A549 (cell line): ENCODE results near the gene PRAC1. TPM values are rescaled to one million over a fixed set of nuclear protein-coding genes. Genes with fewer than 3 reads are reported as not detected.

Source experiments
- ATAC-seq, 2 experiments: fragments of 200-7000 bp in 1 of 2; fragments of >200 bp in 1 of 2; cut with Nextera tagmentation in 1 of 2; cut with Tn5 transposase in 1 of 2; 3 replicates each; pipeline versions ENCODE4 v1.8.0 to v1.9.1; 2018 to 2020; ENCODE audit warnings: mild to moderate bottlenecking in 1 of 2, moderate library complexity in 1 of 2
- CTCF ChIA-PET: fragments of 300-600 bp; sonication (Branson Sonifier 250); formaldehyde crosslinking; extraction: SDS; loops from one replicate; lab custom pipeline; 2021; ENCODE audit warnings: antibody characterized with exemption, inconsistent platforms; lab: Yijun Ruan, JAX
- POLR2A ChIA-PET: fragments of 350-600 bp; formaldehyde crosslinking; extraction: SDS; loops from one replicate; lab custom pipeline; 2021; ENCODE audit warnings: antibody characterized with exemption, inconsistent platforms; lab: Yijun Ruan, JAX
- DNase-seq, 2 experiments: peaks; one replicate each; pipeline versions ENCODE4 v3.0.0 to v3.0.0-alpha.2; 2011 to 2016; ENCODE audit warnings: low read depth in 1 of 2, low spot score in 1 of 2
- FAIRE-seq: peaks from 2 replicates; lab custom pipeline; 2011; peaks lifted over from hg19 to GRCh38; lab: Jason Lieb, UNC
- H3K27ac ChIP-seq, 2 experiments: fragments of >200 bp; sonication (Bioruptor Twin); formaldehyde crosslinking; 3 replicates each; pipeline ENCODE4 v1.5.1; 2016 to 2017
- H3K4me1 ChIP-seq: fragments of >200 bp; sonication (Bioruptor Twin); formaldehyde crosslinking; 3 replicates; pipeline ENCODE4 v1.6.1; 2016
- H3K4me2 ChIP-seq: fragments of >200 bp; sonication (Bioruptor Twin); formaldehyde crosslinking; 3 replicates; pipeline ENCODE4 v1.6.1; 2016
- H3K4me3 ChIP-seq: fragments of >200 bp; sonication (Bioruptor Twin); formaldehyde crosslinking; 3 replicates; pipeline ENCODE4 v1.5.1; 2016
- H3K9me3 ChIP-seq: fragments of >200 bp; sonication (Bioruptor Twin); formaldehyde crosslinking; 3 replicates; pipeline ENCODE4 v1.6.1; 2016
- EHF ChIP-seq: fragments of 250-450 bp; sonication (Bioruptor Pico); IDR thresholded peaks from 2 replicates; pipeline ENCODE4 v1.5.0; 2020; ENCODE audit warnings: mild to moderate bottlenecking
- EP300 ChIP-seq, 2 experiments: fragments of >200 bp; sonication (Bioruptor Twin); formaldehyde crosslinking; IDR thresholded peaks; 2 replicates in 1 of 2; 3 replicates in 1 of 2; pipeline ENCODE4 v1.6.1; 2016 to 2017
- FOSL2 ChIP-seq, 2 experiments: fragments of 450-650 bp in 1 of 2; fragments of >200 bp in 1 of 2; sonication (Bioruptor Twin) in 1 of 2; formaldehyde crosslinking; IDR thresholded peaks; 2 replicates each; pipeline versions ENCODE4 v1.5.0 to v1.6.1; 2016 to 2020; ENCODE audit warnings: mild to moderate bottlenecking in 1 of 2, moderate library complexity in 1 of 2
- HOXB13 ChIP-seq: fragments of 250-450 bp; sonication (Bioruptor Pico); IDR thresholded peaks from 2 replicates; pipeline ENCODE4 v1.5.0; 2020; ENCODE audit warnings: low read depth, mild to moderate bottlenecking, moderate library complexity
- JUN ChIP-seq, 2 experiments: fragments of >200 bp; sonication (Bioruptor Twin); formaldehyde crosslinking; IDR thresholded peaks; 2 replicates in 1 of 2; 3 replicates in 1 of 2; pipeline ENCODE4 v1.6.1; 2016 to 2017
- MAZ ChIP-seq: fragments of 150-350 bp; IDR thresholded peaks from 2 replicates; pipeline ENCODE4 v1.6.1; 2014; ENCODE audit warnings: antibody characterized with exemption, low read depth, low read length, borderline replicate concordance
- RCOR1 ChIP-seq: fragments of 150-350 bp; IDR thresholded peaks from 2 replicates; pipeline ENCODE4 v1.6.1; 2014; ENCODE audit warnings: antibody characterized with exemption, low read length, low read depth
- SMC3 ChIP-seq: fragments of >200 bp; sonication (Bioruptor Twin); formaldehyde crosslinking; IDR thresholded peaks from 3 replicates; pipeline ENCODE4 v1.6.1; 2018; ENCODE audit warnings: inconsistent platforms
- WGBS: methylation state at CpG from one replicate; pipeline ENCODE4 v1.1.6; 2017; ENCODE audit errors: missing lambda C conversion rate; 5-methylcytosine and 5-hydroxymethylcytosine counted together
- polyA plus RNA-seq, 4 experiments: library from polyadenylated mRNA; depleted of rRNA in 3 of 4; stranded (reverse); fragments of >200 nt; fragmentation: RNase III in 1 of 4; extraction: RNeasy Plus Mini Kit Qiagen cat#74134 plus additional on column Dnase treatment in 1 of 4; gene quantifications; 2 replicates in 3 of 4; 3 replicates in 1 of 4; pipeline ENCODE4 v1.2.3, GENCODE V29; 2011 to 2017
- TF ChIP-seq, protein P1 (sequence below): fragments of 250-450 bp; sonication (Bioruptor Pico); IDR thresholded peaks from 2 replicates; pipeline ENCODE4 v1.5.0; 2021; ENCODE audit warnings: mild to moderate bottlenecking, moderate library complexity, borderline replicate concordance
- TF ChIP-seq, protein P2 (sequence below): IDR thresholded peaks from 2 replicates; pipeline ENCODE4 v1.6.1; 2012
- TF ChIP-seq, protein P3 (sequence below): fragments of 450-650 bp; IDR thresholded peaks from 2 replicates; pipeline ENCODE4 v1.6.1; 2014; ENCODE audit warnings: antibody characterized with exemption
- TF ChIP-seq, protein P4 (sequence below): fragments of >200 bp; sonication (Bioruptor Twin); formaldehyde crosslinking; IDR thresholded peaks from 3 replicates; pipeline ENCODE4 v1.6.1; 2016
- TF ChIP-seq, protein P5 (sequence below): fragments of >200 bp; sonication (Bioruptor Twin); formaldehyde crosslinking; IDR thresholded peaks from 3 replicates; pipeline ENCODE4 v1.5.1; 2016
- TF ChIP-seq, protein P6 (sequence below): fragments of 150-350 bp; IDR thresholded peaks from 2 replicates; pipeline ENCODE4 v1.6.1; 2014; ENCODE audit warnings: low read depth, mild to moderate bottlenecking, low read length

Gene PRAC1
- polyA plus RNA-seq, 2 of the 4 experiments (the other 2 are of a cell fraction) = not detected

DNA sequence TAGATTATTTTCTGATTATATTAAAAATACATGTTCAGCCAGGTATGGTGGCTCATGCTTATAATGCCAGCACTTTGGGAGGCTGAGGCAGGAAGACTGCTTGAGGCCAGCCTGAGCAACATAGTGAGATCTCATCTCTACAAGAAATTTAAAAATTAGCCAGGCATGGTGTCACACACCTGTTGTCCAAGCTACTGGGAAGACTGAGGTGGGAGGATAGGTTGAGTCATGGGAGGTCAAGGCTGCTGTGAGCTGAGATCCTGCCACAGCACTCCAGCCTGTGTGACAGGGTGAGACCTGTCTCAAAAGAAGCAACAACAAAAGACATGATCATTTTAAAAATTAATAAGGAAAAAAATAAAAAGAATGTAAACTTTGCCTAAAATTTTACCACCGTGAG, 40.7 kb downstream of the PRAC1 start:
- ChIA-PET POLR2A (no interaction called here), CTCF (interaction anchor here (0.8 to 22.8 kb wide), 7 partner anchors 12 to 202 kb away, joined by 3 to 565 read pairs (median 121); partner anchors contain the start of genes HOXB13, PRAC1 and PRAC2)
- FAIRE-seq (no peak), ATAC-seq (no peak), DNase-seq (no peak)
- Histone ChIP-seq H3K27ac (no peak overlapping the region), H3K4me3 (no peak overlapping the region), H3K9me3 (no peaks in the 10 kb centered on the region), H3K4me2 (no peak overlapping the region), H3K4me1 (peaks cover 8% of the 10 kb centered on the region; the same call in 1 of the 3 replicates)
- TF ChIP-seq, protein P1, sequence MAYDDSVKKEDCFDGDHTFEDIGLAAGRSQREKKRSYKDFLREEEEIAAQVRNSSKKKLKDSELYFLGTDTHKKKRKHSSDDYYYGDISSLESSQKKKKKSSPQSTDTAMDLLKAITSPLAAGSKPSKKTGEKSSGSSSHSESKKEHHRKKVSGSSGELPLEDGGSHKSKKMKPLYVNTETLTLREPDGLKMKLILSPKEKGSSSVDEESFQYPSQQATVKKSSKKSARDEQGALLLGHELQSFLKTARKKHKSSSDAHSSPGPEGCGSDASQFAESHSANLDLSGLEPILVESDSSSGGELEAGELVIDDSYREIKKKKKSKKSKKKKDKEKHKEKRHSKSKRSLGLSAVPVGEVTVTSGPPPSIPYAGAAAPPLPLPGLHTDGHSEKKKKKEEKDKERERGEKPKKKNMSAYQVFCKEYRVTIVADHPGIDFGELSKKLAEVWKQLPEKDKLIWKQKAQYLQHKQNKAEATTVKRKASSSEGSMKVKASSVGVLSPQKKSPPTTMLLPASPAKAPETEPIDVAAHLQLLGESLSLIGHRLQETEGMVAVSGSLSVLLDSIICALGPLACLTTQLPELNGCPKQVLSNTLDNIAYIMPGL = no peak
- TF ChIP-seq, protein P2, sequence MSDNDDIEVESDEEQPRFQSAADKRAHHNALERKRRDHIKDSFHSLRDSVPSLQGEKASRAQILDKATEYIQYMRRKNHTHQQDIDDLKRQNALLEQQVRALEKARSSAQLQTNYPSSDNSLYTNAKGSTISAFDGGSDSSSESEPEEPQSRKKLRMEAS = no peak
- TF ChIP-seq HOXB13 (CRISPR knock-in tag) (no peak), EHF (no peak), RCOR1 (no peak), SMC3 (no peak)
- TF ChIP-seq, protein P3, sequence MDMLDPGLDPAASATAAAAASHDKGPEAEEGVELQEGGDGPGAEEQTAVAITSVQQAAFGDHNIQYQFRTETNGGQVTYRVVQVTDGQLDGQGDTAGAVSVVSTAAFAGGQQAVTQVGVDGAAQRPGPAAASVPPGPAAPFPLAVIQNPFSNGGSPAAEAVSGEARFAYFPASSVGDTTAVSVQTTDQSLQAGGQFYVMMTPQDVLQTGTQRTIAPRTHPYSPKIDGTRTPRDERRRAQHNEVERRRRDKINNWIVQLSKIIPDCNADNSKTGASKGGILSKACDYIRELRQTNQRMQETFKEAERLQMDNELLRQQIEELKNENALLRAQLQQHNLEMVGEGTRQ = no peak
- 93% methylated on average over 1 of the region's 1 CpG for WGBS

DNA sequence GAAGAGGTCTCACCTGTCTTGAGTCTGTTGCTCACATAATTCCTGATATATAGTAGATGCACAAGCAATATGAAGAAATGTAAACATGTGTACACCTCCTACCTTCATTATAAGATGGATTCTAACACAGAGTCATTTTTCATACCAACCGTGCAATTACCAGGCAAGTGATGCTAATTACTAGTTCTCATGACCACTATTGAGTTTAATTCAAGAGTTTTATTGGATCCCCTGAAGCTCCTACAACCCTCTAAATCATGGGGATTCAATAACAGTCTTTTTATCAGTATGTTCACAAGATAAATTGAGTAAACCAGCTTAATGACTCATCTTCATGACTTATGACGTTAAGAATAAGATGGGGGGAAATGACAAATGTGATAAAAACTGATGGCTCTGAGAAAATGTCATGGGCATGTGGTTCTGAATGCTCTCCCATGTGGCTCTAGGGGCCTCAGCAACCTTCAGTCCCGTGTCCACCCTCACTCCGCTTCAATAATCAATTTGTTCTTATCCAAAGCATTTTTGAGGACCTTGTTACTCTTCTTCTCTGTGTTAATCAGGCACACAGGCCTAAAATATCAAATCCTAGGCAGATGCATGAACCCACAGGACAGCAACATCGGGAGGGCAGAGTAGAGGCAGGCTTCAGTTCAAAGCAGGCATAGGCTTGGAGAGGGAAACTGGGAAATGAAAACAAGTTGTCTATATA, 42.8 kb downstream of the PRAC1 start:
- FAIRE-seq = no peak
- no peak overlapping the region; the same call in 2 of the 3 replicates for H3K4me2 ChIP-seq
- peak overlapping the region; percentile 28 to 78; a peak in 3 of 6 replicates for H3K27ac ChIP-seq

DNA sequence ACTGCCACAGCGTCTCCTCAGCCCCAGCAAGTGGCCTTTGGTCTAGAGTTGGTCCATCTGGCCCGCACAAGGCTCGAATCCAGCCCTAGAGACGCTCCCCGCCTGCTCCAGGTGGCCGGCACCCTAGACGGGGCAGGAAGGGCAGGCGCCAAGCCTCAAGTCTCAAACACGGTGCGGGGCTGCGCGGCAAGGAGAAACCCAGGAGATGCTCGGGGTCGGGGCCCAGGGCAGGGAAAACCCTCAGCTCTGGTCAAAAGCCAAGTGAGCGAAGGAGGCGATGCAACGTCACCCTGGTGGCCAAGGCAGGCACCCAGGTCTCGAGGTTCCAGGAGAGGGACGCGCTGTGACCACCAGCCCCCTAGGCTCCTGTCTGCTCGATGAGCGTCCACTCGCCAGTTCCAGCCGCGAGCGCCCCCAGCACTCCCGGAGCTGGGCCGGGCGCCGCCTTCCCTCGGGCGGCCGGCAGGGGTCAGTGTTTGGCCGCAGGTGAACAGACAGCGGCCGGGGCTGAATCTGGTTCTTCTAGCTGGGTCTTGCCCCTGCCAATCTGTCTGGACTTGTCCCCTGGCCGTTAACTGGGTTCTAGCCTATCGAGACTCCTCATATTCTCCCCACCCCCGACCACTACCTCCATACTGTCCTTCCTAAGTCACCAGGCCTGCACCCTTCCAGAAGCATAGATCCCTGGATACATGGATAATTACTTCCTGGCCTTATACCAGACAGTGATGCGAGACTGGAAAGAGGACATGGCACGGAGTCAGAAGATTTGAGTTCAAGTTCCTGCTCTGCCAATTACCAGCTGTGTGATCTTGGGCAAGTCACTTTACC, 44.0 kb downstream of the PRAC1 start:
- DNase-seq (peak; percentile 74 to 86), FAIRE-seq (no peak), ATAC-seq (peak; percentile 96 to 98)
- Histone ChIP-seq H3K4me3 (peak overlapping the region; percentile 3; the same call in 1 of the 3 replicates), H3K4me2 (peak overlapping the region; percentile 64), H3K4me1 (peaks cover 8% of the 10 kb centered on the region; the same call in 1 of the 3 replicates), H3K9me3 (no peaks in the 10 kb centered on the region), H3K27ac (peak overlapping the region; percentile 28 to 78)
- POLR2A ChIA-PET = interaction anchor here (0.5 to 1.7 kb wide), 5 partner anchors 38 to 319 kb away, joined by 3 to 8 read pairs (median 5); partner anchors contain the start of gene IGF2BP1
- CTCF ChIA-PET = interaction anchor here (0.6 to 22.8 kb wide), 80 partner anchors 9 to 1030 kb away, joined by 3 to 565 read pairs (median 5); partner anchors contain the start of genes ATP5MC1, CALCOCO2, HOXB13 and HOXB9
- WGBS = 33% methylated on average over 41 of the region's 41 CpGs
- TF ChIP-seq MAZ (0 out of 2 replicates have a peak, but pooled peaks have one; percentile 45), JUN (IDR thresholded peaks at IDR 0.05) (peak in 1 of 2 experiments; percentile 18; a peak in 1 of 5 replicates), EP300 (IDR thresholded peaks at IDR 0.05) (no peak), SMC3 (peak; percentile 93)
- TF ChIP-seq, protein P4, sequence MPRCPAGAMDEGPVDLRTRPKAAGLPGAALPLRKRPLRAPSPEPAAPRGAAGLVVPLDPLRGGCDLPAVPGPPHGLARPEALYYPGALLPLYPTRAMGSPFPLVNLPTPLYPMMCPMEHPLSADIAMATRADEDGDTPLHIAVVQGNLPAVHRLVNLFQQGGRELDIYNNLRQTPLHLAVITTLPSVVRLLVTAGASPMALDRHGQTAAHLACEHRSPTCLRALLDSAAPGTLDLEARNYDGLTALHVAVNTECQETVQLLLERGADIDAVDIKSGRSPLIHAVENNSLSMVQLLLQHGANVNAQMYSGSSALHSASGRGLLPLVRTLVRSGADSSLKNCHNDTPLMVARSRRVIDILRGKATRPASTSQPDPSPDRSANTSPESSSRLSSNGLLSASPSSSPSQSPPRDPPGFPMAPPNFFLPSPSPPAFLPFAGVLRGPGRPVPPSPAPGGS = no peak
- TF ChIP-seq, protein P5, sequence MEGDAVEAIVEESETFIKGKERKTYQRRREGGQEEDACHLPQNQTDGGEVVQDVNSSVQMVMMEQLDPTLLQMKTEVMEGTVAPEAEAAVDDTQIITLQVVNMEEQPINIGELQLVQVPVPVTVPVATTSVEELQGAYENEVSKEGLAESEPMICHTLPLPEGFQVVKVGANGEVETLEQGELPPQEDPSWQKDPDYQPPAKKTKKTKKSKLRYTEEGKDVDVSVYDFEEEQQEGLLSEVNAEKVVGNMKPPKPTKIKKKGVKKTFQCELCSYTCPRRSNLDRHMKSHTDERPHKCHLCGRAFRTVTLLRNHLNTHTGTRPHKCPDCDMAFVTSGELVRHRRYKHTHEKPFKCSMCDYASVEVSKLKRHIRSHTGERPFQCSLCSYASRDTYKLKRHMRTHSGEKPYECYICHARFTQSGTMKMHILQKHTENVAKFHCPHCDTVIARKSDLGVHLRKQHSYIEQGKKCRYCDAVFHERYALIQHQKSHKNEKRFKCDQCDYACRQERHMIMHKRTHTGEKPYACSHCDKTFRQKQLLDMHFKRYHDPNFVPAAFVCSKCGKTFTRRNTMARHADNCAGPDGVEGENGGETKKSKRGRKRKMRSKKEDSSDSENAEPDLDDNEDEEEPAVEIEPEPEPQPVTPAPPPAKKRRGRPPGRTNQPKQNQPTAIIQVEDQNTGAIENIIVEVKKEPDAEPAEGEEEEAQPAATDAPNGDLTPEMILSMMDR = peak; percentile 99
- TF ChIP-seq, protein P6, sequence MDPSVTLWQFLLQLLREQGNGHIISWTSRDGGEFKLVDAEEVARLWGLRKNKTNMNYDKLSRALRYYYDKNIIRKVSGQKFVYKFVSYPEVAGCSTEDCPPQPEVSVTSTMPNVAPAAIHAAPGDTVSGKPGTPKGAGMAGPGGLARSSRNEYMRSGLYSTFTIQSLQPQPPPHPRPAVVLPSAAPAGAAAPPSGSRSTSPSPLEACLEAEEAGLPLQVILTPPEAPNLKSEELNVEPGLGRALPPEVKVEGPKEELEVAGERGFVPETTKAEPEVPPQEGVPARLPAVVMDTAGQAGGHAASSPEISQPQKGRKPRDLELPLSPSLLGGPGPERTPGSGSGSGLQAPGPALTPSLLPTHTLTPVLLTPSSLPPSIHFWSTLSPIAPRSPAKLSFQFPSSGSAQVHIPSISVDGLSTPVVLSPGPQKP = no peak

More for the DNA sequence above, 42.8 kb downstream of the PRAC1 start:
- TF ChIP-seq, protein P1 = no peak
- TF ChIP-seq FOSL2 (IDR thresholded peaks at IDR 0.05) (no peak), FOSL2 (CRISPR knock-in tag; IDR thresholded peaks at IDR 0.05) (peak; percentile 54; the same call in 1 of the 2 replicates), RCOR1 (no peak)
- TF ChIP-seq, protein P3 = no peak
- TF ChIP-seq, all 56 proteins: peak for 1
- ATAC-seq (no peak), DNase-seq (no peak)
- ChIA-PET CTCF (interaction anchor here (0.6 to 22.8 kb wide), 56 partner anchors 9 to 653 kb away, joined by 3 to 565 read pairs (median 6); partner anchors contain the start of genes ATP5MC1, HOXB13, HOXB9 and PRAC1), POLR2A (interaction anchor here (1.2 to 1.7 kb wide), 2 partner anchors 19 to 111 kb away, joined by 3 to 8 read pairs; no protein-coding TSS in a partner anchor)
- Histone ChIP-seq H3K9me3 (no peaks in the 10 kb centered on the region), H3K4me1 (peaks cover 8% of the 10 kb centered on the region; the same call in 1 of the 3 replicates), H3K4me3 (no peak overlapping the region)
- WGBS = 77% methylated on average over 5 of the region's 5 CpGs
